Activated T-cell treated with anti-CD3 and anti-CD28 coated beads for 48 hours (primary cell): Measurements from ENCODE around the gene PUM2.
A peak's percentile ranks its signal among the peaks of the same experiment; 100 is the strongest.
"Not testable (repeated sequence)": the region's sequence is repeated elsewhere in the genome, so short reads cannot be mapped to it uniquely, and the experiment has no call there.

Source experiments
- DNase-seq: peaks from one replicate; pipeline ENCODE4 v3.0.0-alpha.2; 2020; ENCODE audit warnings: low read depth

PUM2 gene

GRCh38 chr2:20288642-20289340 lies 61.9 kb downstream of the PUM2 start:
- DNase-seq = no peak

GRCh38 chr2:20282916-20283592 lies 67.6 kb downstream of the PUM2 start:
- no peak for DNase-seq

- no peak for DNase-seq
Observed at GRCh38 chr2:20281876-20282275, 68.8 kb downstream of the PUM2 start.

GRCh38 chr2:20273042-20273441 lies 77.6 kb downstream of the PUM2 start:
- DNase-seq = no peak

- DNase-seq = not testable (repeated sequence)
Observed at GRCh38 chr2:20268317-20268716, 82.3 kb downstream of the PUM2 start.

- no peak for DNase-seq
Observed at GRCh38 chr2:20267529-20267928, 83.1 kb downstream of the PUM2 start.

- no peak for DNase-seq
Observed at GRCh38 chr2:20264629-20265028, 86.0 kb downstream of the PUM2 start.

- no peak for DNase-seq
Observed at GRCh38 chr2:20257411-20257810, 93.2 kb downstream of the PUM2 start.

GRCh38 chr2:20254731-20255130 lies 95.9 kb downstream of the PUM2 start:
- no peak for DNase-seq

GRCh38 chr2:20250436-20250835 lies 100.2 kb downstream of the PUM2 start:
- no peak for DNase-seq

- DNase-seq = no peak
Observed at GRCh38 chr2:20249170-20249569, 101.5 kb downstream of the PUM2 start.

- no peak for DNase-seq
Observed at GRCh38 chr2:20247084-20247483, 103.6 kb downstream of the PUM2 start.

- DNase-seq = not testable (repeated sequence)
Observed at GRCh38 chr2:20243637-20244036, 107.0 kb downstream of the PUM2 start.

- DNase-seq = no peak
Observed at GRCh38 chr2:20242727-20243377, 107.8 kb downstream of the PUM2 start.

- DNase-seq = peak; percentile 47
Observed at GRCh38 chr2:20241973-20242726, 108.5 kb downstream of the PUM2 start.

GRCh38 chr2:20240291-20240690 lies 110.4 kb downstream of the PUM2 start:
- DNase-seq = not testable (repeated sequence)

- no peak for DNase-seq
Observed at GRCh38 chr2:20236496-20236895, 114.1 kb downstream of the PUM2 start.

GRCh38 chr2:20235655-20236305 lies 114.9 kb downstream of the PUM2 start:
- no peak for DNase-seq

- DNase-seq = not testable (repeated sequence)
Observed at GRCh38 chr2:20234597-20234996, 116.0 kb downstream of the PUM2 start.

- no peak for DNase-seq
Observed at GRCh38 chr2:20232837-20233207, 117.8 kb downstream of the PUM2 start.

- DNase-seq = no peak
Observed at GRCh38 chr2:20231598-20232026, 119.0 kb downstream of the PUM2 start.

GRCh38 chr2:20231159-20231558 lies 119.5 kb downstream of the PUM2 start:
- no peak for DNase-seq
